IMR-90 (cell line): ENCODE data around the gene HEXIM1. TPM values are rescaled to one million over a fixed set of nuclear protein-coding genes. Genes with fewer than 3 reads are reported as not detected.

Experiments
- ATAC-seq: fragments of 200-7000 bp; cut with Tn5 transposase; 2 replicates; pipeline ENCODE4 v1.9.1; 2020; ENCODE audit warnings: low read depth, mild to moderate bottlenecking, moderate library complexity
- BruUV-seq: library from RNA; stranded (reverse); fragments of 400-500 nt; replicated peaks from 2 replicates; lab custom pipeline; 2021; lab: Mats Ljungman, UMichigan
- CTCF ChIA-PET: fragments of 300-600 bp; formaldehyde crosslinking; extraction: SDS; loops from one replicate; lab custom pipeline; 2021; ENCODE audit warnings: antibody characterized with exemption; lab: Yijun Ruan, JAX
- POLR2A ChIA-PET: fragments of 300-600 bp; sonication (Branson Sonifier 250); formaldehyde crosslinking; loops from one replicate; lab custom pipeline; 2022; ENCODE audit warnings: antibody characterized with exemption; ENCODE audit not compliant: unreplicated experiment; lab: Charles Lee
- DNase-seq: peaks from one replicate; pipeline ENCODE4 v3.0.0; 2013
- H2AFZ ChIP-seq: replicated peaks from 2 replicates; pipeline ENCODE3; 2013; ENCODE audit warnings: low read length, mild to moderate bottlenecking; ENCODE audit not compliant: poor library complexity
- H2AK5ac ChIP-seq: 2 replicates; pipeline ENCODE4 v1.6.1; 2013; ENCODE audit warnings: low read depth, low read length, inconsistent platforms
- H2AK9ac ChIP-seq: replicated peaks from 2 replicates; pipeline ENCODE3; 2013; ENCODE audit warnings: mild to moderate bottlenecking, low read depth, low read length, moderate library complexity; ENCODE audit not compliant: poor library complexity
- H2BK120ac ChIP-seq: 2 replicates; pipeline ENCODE4 v1.6.1; 2013; ENCODE audit warnings: low read depth, low read length, inconsistent platforms
- H2BK15ac ChIP-seq: 3 replicates; pipeline ENCODE4 v1.6.1; 2013; ENCODE audit warnings: low read depth, low read length, inconsistent platforms
- H2BK20ac ChIP-seq: 2 replicates; pipeline ENCODE4 v1.6.1; 2013; ENCODE audit warnings: low read depth, mild to moderate bottlenecking, inconsistent platforms, low read length, moderate library complexity
- H2BK5ac ChIP-seq: 2 replicates; pipeline ENCODE4 v1.6.1; 2013; ENCODE audit warnings: mild to moderate bottlenecking, low read depth, low read length, inconsistent platforms; ENCODE audit not compliant: poor library complexity, severe bottlenecking
- H3K14ac ChIP-seq: replicated peaks from 2 replicates; pipeline ENCODE4 v1.6.1; 2013; ENCODE audit warnings: low read depth, low read length, inconsistent platforms
- H3K18ac ChIP-seq: 2 replicates; pipeline ENCODE4 v1.6.1; 2013; ENCODE audit warnings: low read depth, low read length, control low read depth
- H3K23ac ChIP-seq: 2 replicates; pipeline ENCODE4 v1.6.1; 2013; ENCODE audit warnings: low read depth, low read length, inconsistent platforms
- H3K27ac ChIP-seq: 2 replicates; pipeline ENCODE4 v1.5.1; 2013; ENCODE audit warnings: mild to moderate bottlenecking, control low read depth, low read length; ENCODE audit not compliant: insufficient read depth
- H3K27me3 ChIP-seq: 2 replicates; pipeline ENCODE4 v1.6.1; 2013; ENCODE audit warnings: low read length; ENCODE audit not compliant: control insufficient read depth, insufficient read depth
- H3K36me3 ChIP-seq: 2 replicates; pipeline ENCODE4 v1.6.1; 2013; ENCODE audit warnings: low read length, mixed read lengths; ENCODE audit not compliant: control insufficient read depth, insufficient read depth
- H3K4ac ChIP-seq: 2 replicates; pipeline ENCODE4 v1.6.1; 2013; ENCODE audit warnings: low read depth, low read length, inconsistent platforms
- H3K4me1 ChIP-seq: 2 replicates; pipeline ENCODE4 v1.6.1; 2013; ENCODE audit warnings: low read length, mixed read lengths; ENCODE audit not compliant: control insufficient read depth, insufficient read depth
- H3K4me2 ChIP-seq: 2 replicates; pipeline ENCODE4 v1.6.1; 2013; ENCODE audit warnings: low read depth, mild to moderate bottlenecking, control low read depth, low read length, moderate library complexity
- H3K4me3 ChIP-seq: 2 replicates; pipeline ENCODE4 v1.5.1; 2013; ENCODE audit warnings: low read depth, mild to moderate bottlenecking, control low read depth, low read length, moderate library complexity; ENCODE audit not compliant: insufficient read depth
- H3K56ac ChIP-seq: 2 replicates; pipeline ENCODE4 v1.6.1; 2013; ENCODE audit warnings: low read length, inconsistent platforms; ENCODE audit not compliant: insufficient read depth; ENCODE audit errors: extremely low read depth
- H3K79me1 ChIP-seq, 2 experiments: 2 replicates each; pipeline ENCODE4 v1.6.1; 2013; ENCODE audit warnings: low read length in 2 of 2, inconsistent platforms in 1 of 2, low read depth in 1 of 2
- H3K9ac ChIP-seq: 2 replicates; pipeline ENCODE4 v1.6.1; 2013; ENCODE audit warnings: low read depth, low read length, control low read depth
- H3K9me1 ChIP-seq: 2 replicates; pipeline ENCODE4 v1.6.1; 2013; ENCODE audit warnings: low read length, inconsistent platforms; ENCODE audit not compliant: insufficient read depth
- H3K9me3 ChIP-seq: 2 replicates; pipeline ENCODE4 v1.6.1; 2013; ENCODE audit warnings: low read length; ENCODE audit not compliant: control insufficient read depth, insufficient read depth
- H4K20me1 ChIP-seq: 2 replicates; pipeline ENCODE4 v1.6.1; 2013; ENCODE audit warnings: low read length, inconsistent platforms; ENCODE audit not compliant: insufficient read depth
- H4K5ac ChIP-seq: 2 replicates; pipeline ENCODE4 v1.6.1; 2013; ENCODE audit warnings: mild to moderate bottlenecking, low read depth, low read length, control low read depth
- H4K8ac ChIP-seq, 2 experiments: 2 replicates each; pipeline ENCODE4 v1.6.1; 2013; ENCODE audit warnings: low read depth in 2 of 2, low read length in 2 of 2, control low read depth in 1 of 2, inconsistent platforms in 1 of 2
- H4K91ac ChIP-seq: 2 replicates; pipeline ENCODE4 v1.6.1; 2013; ENCODE audit warnings: low read depth, low read length, inconsistent platforms; ENCODE audit not compliant: insufficient read depth
- BHLHE40 ChIP-seq: fragments of 150-350 bp; IDR thresholded peaks from 2 replicates; pipeline ENCODE4 v1.6.1; 2016; ENCODE audit warnings: mild to moderate bottlenecking, low read depth, low read length
- CEBPB ChIP-seq: IDR thresholded peaks from 2 replicates; pipeline ENCODE4 v1.6.1; 2012; ENCODE audit warnings: low read depth, low read length, improper control_type of control experiment
- FOS ChIP-seq: fragments of 150-350 bp; IDR thresholded peaks from 2 replicates; pipeline ENCODE4 v1.6.1; 2016; ENCODE audit warnings: low read depth, low read length
- MXI1 ChIP-seq: IDR thresholded peaks from 2 replicates; pipeline ENCODE4 v1.6.1; 2012; ENCODE audit warnings: low read depth, mild to moderate bottlenecking, low read length, moderate library complexity, borderline replicate concordance
- NFE2L2 ChIP-seq: fragments of 150-350 bp; IDR thresholded peaks from 2 replicates; pipeline ENCODE4 v1.6.1; 2016; ENCODE audit warnings: low read depth, mild to moderate bottlenecking, low read length
- RCOR1 ChIP-seq: IDR thresholded peaks from 2 replicates; pipeline ENCODE4 v1.6.1; 2012; ENCODE audit warnings: mild to moderate bottlenecking, low read length, improper control_type of control experiment; ENCODE audit not compliant: insufficient replicate concordance
- RFX5 ChIP-seq: IDR thresholded peaks from 2 replicates; pipeline ENCODE4 v1.8.0; 2012; ENCODE audit warnings: low read depth, mild to moderate bottlenecking, low read length, moderate library complexity
- WGBS, 2 experiments: methylation state at CpG; one replicate each; pipeline versions ENCODE4 v1.1.5 to v1.1.7; 2013; ENCODE audit warnings: missing lambda C conversion rate in 2 of 2; ENCODE audit not compliant: insufficient read length in 1 of 2; ENCODE audit errors: extremely low coverage in 2 of 2; 5-methylcytosine and 5-hydroxymethylcytosine counted together
- dilution Hi-C: fragments of 300-500 bp; cut with HindIII; formaldehyde crosslinking; loops from one replicate; pipeline ENCODE4 v1.14.3; 2018; ENCODE audit warnings: low sequenced_read_pairs; ENCODE audit not compliant: unreplicated experiment
- in situ Hi-C: fragments of 300-500 bp; cut with MboI; formaldehyde crosslinking; loops from 3 replicates; pipeline ENCODE4 v1.14.3; 2019; ENCODE audit warnings: low sequenced_read_pairs, inconsistent platforms, mixed read lengths
- intact Hi-C: fragments of 100-400 bp; cut with micrococcal nuclease; formaldehyde crosslinking; loops from 2 replicates; pipeline ENCODE4 v1.10.0; 2022
- polyA plus RNA-seq, 3 experiments: library from polyadenylated mRNA; depleted of rRNA; stranded (reverse); fragments of >200 nt; gene quantifications; 2 replicates each; pipeline ENCODE4 v1.2.3, GENCODE V29; 2012; ENCODE audit warnings: low replicate concordance in 1 of 3
- total RNA-seq: library from RNA; depleted of rRNA; stranded (reverse); fragments of >200 nt; gene quantifications from 2 replicates; pipeline ENCODE4 v1.2.3, GENCODE V29; 2012
- TF ChIP-seq, protein P1 (sequence below): fragments of 150-350 bp; IDR thresholded peaks from 2 replicates; pipeline ENCODE4 v1.6.1; 2016; ENCODE audit warnings: low read depth, mild to moderate bottlenecking, low read length, moderate library complexity, borderline replicate concordance
- TF ChIP-seq, protein P2 (sequence below): fragments of 150-350 bp; IDR thresholded peaks from 2 replicates; pipeline ENCODE4 v1.6.1; 2017; ENCODE audit warnings: mild to moderate bottlenecking, antibody characterized with exemption, low read length, low read depth

Gene HEXIM1
- total and polyA plus RNA-seq, 2 of the 4 experiments (the other 2 are of a cell fraction), result 5.9 to 14.5 TPM

DNA sequence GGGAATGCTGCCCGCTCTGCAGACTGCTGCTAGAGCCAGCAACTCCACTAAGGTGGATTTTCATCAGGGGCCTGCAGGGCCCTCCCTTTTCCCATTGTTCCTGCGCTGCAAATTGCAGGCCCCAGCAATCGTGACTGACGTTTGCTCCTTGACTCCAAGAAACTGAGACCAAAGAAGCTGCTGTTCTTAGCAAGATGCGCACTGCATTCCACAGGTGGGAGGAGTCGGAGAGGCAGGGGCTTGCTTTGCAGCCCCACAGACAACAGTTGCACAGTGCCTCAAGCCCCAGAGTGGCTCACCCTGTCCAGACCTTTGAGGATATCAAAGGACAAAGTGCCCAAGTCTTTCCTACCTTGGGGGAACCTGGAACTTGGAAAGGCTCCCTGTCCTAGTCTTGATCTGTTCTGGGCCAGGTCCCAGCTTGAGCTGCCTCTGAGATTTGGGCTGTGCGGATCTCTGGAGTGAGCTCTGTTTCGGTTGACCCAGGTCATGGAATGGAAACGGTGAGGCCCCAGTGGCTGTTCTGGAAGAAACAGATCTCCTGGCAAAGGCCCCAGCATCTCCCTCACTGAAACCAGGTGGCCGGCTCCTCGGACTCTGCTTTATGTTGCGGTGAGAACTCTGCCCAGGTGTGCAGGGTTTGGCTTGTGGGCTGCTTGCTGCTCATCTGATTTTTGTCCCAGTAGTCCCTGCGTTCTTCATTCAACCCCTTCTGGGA, 40.8 kb upstream of the HEXIM1 start:
- peaks cover 4 to 35% of the 10 kb centered on the region in 2 experiments; a peak in 2 of 4 replicates for H3K79me1 ChIP-seq
- H3K36me3 ChIP-seq, result peaks cover 75% of the 10 kb centered on the region

More for the DNA sequence above, 40.8 kb upstream of the HEXIM1 start:
- Histone ChIP-seq H3K27me3 (no peaks in the 10 kb centered on the region), H2BK20ac (no peak overlapping the region), H2BK120ac (no peak overlapping the region), H3K23ac (no peak overlapping the region), H3K9me1 (no peaks in the 10 kb centered on the region), H3K4ac (no peak overlapping the region), H2AFZ (no peak overlapping the region), H4K20me1 (peaks cover 13% of the 10 kb centered on the region), H4K5ac (no peak overlapping the region), H3K18ac (no peak overlapping the region), H2AK9ac (peak overlapping the region; percentile 44), H3K4me3 (no peak overlapping the region), H2AK5ac (no peak overlapping the region), H2BK5ac (no peak overlapping the region), H3K9ac (no peak overlapping the region), H3K9me3 (no peaks in the 10 kb centered on the region), H2BK15ac (no peak overlapping the region), H3K56ac (no peak overlapping the region), H4K8ac (no peak overlapping the region), H3K4me2 (no peak overlapping the region), H4K91ac (no peak overlapping the region), H3K27ac (no peak overlapping the region), H3K4me1 (no peaks in the 10 kb centered on the region), H3K14ac (no peak overlapping the region)
- CTCF ChIA-PET, result no interaction called here
- BruUV-seq, result no TSS peak
- dilution Hi-C loops (no loop called here), in situ Hi-C loops (no loop called here), intact Hi-C loops (no loop called here)
- no peak for TF ChIP-seq CEBPB
- no peak for TF ChIP-seq MXI1
- no peak for TF ChIP-seq NFE2L2
- no peak for TF ChIP-seq FOS
- no peak for TF ChIP-seq BHLHE40
- no peak for TF ChIP-seq RFX5
- TF ChIP-seq RCOR1, result no peak
- TF ChIP-seq, protein P1, sequence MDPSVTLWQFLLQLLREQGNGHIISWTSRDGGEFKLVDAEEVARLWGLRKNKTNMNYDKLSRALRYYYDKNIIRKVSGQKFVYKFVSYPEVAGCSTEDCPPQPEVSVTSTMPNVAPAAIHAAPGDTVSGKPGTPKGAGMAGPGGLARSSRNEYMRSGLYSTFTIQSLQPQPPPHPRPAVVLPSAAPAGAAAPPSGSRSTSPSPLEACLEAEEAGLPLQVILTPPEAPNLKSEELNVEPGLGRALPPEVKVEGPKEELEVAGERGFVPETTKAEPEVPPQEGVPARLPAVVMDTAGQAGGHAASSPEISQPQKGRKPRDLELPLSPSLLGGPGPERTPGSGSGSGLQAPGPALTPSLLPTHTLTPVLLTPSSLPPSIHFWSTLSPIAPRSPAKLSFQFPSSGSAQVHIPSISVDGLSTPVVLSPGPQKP, result no peak
- TF ChIP-seq, protein P2, sequence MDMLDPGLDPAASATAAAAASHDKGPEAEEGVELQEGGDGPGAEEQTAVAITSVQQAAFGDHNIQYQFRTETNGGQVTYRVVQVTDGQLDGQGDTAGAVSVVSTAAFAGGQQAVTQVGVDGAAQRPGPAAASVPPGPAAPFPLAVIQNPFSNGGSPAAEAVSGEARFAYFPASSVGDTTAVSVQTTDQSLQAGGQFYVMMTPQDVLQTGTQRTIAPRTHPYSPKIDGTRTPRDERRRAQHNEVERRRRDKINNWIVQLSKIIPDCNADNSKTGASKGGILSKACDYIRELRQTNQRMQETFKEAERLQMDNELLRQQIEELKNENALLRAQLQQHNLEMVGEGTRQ, result no peak
- POLR2A ChIA-PET, result no interaction called here
- ATAC-seq (no peak), DNase-seq (no peak)
- 86% methylated on average over 6 of the region's 13 CpGs; no CpG with 5 or more reads in 1 of the 2 experiments for WGBS, 2 experiments
